ENCODE measurements around the gene ZC3H12A.

DNA sequence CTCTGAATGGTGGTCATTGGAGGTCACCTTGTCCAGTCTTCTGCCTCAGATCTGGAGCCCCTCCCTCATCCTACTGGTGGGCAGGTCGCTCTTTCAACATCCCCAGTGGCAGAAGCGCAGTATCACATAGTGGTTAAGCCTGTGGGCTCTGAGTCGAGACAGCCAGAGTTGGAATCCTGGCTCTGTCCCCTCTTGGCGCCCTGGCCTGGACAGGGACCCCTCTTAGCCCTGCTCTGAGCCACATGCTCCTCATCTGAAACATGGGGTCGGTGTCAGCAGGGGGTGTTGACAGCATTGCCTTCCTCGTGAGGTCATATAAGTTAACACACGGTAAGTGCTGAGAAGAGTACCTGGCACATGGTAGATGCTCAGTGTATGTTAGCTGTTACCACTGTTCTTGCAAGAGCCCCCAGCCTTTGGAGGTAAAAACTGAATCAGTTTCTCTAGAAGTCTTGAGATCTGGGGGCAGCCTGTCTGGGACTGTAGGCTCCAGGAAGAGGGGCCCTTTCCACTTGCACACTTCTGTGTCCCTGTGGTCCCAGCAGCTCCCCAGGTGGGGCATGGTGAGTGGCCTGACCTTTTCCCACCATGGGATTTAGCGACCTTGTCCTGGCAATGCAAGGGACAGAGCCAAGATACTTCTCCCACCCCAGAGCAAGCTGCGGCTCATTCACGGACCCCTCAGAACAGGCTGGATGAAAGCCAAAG is 6.4 kb downstream of the ZC3H12A start:
- TF ChIP-seq CEBPB (IDR thresholded peaks at IDR 0.05; ENCODE audit: low read depth, low read length) = no peak
- TF ChIP-seq FOS (IDR thresholded peaks at IDR 0.05; ENCODE audit: low read depth, low read length) = no peak
- no peak for TF ChIP-seq MAFK (IDR thresholded peaks at IDR 0.05; ENCODE audit: low read depth, low read length)
- TF ChIP-seq, protein P1, sequence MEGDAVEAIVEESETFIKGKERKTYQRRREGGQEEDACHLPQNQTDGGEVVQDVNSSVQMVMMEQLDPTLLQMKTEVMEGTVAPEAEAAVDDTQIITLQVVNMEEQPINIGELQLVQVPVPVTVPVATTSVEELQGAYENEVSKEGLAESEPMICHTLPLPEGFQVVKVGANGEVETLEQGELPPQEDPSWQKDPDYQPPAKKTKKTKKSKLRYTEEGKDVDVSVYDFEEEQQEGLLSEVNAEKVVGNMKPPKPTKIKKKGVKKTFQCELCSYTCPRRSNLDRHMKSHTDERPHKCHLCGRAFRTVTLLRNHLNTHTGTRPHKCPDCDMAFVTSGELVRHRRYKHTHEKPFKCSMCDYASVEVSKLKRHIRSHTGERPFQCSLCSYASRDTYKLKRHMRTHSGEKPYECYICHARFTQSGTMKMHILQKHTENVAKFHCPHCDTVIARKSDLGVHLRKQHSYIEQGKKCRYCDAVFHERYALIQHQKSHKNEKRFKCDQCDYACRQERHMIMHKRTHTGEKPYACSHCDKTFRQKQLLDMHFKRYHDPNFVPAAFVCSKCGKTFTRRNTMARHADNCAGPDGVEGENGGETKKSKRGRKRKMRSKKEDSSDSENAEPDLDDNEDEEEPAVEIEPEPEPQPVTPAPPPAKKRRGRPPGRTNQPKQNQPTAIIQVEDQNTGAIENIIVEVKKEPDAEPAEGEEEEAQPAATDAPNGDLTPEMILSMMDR (conservative IDR thresholded peaks at IDR 0.05; ENCODE audit: low read depth, low read length) = no peak
- no peak for TF ChIP-seq POLR2A (IDR thresholded peaks at IDR 0.05; ENCODE audit: low read depth, low read length)
- no peak for TF ChIP-seq MXI1 (IDR thresholded peaks at IDR 0.05; ENCODE audit: borderline replicate concordance, low read depth, low read length)
- TF ChIP-seq RAD21 (IDR thresholded peaks at IDR 0.05; ENCODE audit: low read length) = no peak
- no peak for TF ChIP-seq RFX5 (IDR thresholded peaks at IDR 0.05; ENCODE audit: low read depth, low read length)
- no peak for TF ChIP-seq CHD1 (IDR thresholded peaks at IDR 0.05; ENCODE audit: low read depth, low read length)
- TF ChIP-seq SMC3 (IDR thresholded peaks at IDR 0.05; ENCODE audit: low read depth, low read length) = no peak
- TF ChIP-seq, protein P2, sequence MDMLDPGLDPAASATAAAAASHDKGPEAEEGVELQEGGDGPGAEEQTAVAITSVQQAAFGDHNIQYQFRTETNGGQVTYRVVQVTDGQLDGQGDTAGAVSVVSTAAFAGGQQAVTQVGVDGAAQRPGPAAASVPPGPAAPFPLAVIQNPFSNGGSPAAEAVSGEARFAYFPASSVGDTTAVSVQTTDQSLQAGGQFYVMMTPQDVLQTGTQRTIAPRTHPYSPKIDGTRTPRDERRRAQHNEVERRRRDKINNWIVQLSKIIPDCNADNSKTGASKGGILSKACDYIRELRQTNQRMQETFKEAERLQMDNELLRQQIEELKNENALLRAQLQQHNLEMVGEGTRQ (IDR thresholded peaks at IDR 0.05; ENCODE audit: low read depth, low read length) = no peak
- TF ChIP-seq BHLHE40 (IDR thresholded peaks at IDR 0.05; ENCODE audit: low read depth, low read length) = no peak

All from IMR-90 (cell line).